Measurements from ENCODE around the gene SEMA5A.

Gene SEMA5A

GRCh38 chr5:9263656-9264055 is 282.2 kb downstream of the SEMA5A start:
- Mint-ChIP-seq H3K36me3 (ENCODE audit: low read depth) (peaks cover 4% of the 10 kb centered on the region), H3K27me3 (ENCODE audit: low read depth, poor library complexity) (no peaks in the 10 kb centered on the region), H3K4me3 (no peak overlapping the region), H3K27ac (no peak overlapping the region), H3K9me3 (peaks cover 9% of the 10 kb centered on the region), H3K4me1 (peaks cover 4% of the 10 kb centered on the region)
- no peak for DNase-seq
- TF ChIP-seq, protein P1, sequence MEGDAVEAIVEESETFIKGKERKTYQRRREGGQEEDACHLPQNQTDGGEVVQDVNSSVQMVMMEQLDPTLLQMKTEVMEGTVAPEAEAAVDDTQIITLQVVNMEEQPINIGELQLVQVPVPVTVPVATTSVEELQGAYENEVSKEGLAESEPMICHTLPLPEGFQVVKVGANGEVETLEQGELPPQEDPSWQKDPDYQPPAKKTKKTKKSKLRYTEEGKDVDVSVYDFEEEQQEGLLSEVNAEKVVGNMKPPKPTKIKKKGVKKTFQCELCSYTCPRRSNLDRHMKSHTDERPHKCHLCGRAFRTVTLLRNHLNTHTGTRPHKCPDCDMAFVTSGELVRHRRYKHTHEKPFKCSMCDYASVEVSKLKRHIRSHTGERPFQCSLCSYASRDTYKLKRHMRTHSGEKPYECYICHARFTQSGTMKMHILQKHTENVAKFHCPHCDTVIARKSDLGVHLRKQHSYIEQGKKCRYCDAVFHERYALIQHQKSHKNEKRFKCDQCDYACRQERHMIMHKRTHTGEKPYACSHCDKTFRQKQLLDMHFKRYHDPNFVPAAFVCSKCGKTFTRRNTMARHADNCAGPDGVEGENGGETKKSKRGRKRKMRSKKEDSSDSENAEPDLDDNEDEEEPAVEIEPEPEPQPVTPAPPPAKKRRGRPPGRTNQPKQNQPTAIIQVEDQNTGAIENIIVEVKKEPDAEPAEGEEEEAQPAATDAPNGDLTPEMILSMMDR (IDR thresholded peaks at IDR 0.05): no peak

DNA sequence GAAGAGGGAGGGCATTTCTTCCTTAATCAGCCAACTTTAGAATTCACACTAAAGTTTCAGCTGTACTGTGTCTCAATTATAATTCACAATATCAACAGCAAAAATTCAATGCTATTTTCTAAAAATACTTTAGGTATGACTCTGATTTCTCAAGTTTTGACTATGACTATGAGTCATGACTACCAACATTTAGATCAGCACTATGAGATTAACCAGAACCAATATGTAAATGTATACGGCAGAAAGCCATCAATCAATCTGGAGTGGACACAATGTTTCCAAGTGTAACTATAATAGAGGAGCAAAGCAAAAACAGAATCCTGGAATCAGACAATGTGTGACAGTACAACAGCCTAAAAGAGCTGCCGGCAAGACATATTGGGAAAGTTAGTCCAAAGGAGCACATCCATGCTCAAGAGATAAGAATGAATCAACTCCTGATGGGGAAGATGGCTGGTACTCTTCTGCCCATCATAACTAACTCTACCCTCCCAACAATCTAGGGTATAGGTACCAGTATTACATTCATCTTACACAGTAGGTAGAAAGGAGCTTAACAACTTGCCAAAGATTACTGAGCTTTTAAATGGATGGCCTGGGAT is 294.4 kb downstream of the SEMA5A start:
- H3K4me3 Mint-ChIP-seq: no peak overlapping the region
- no peaks in the 10 kb centered on the region for H3K4me1 Mint-ChIP-seq
- DNase-seq: no peak
- H3K27me3 Mint-ChIP-seq (ENCODE audit: low read depth, poor library complexity): peaks cover 3% of the 10 kb centered on the region
- no peaks in the 10 kb centered on the region for H3K9me3 Mint-ChIP-seq
- TF ChIP-seq, protein P1 (IDR thresholded peaks at IDR 0.05): no peak
- no peak overlapping the region for H3K27ac Mint-ChIP-seq
- H3K36me3 Mint-ChIP-seq (ENCODE audit: low read depth): no peaks in the 10 kb centered on the region

DNA sequence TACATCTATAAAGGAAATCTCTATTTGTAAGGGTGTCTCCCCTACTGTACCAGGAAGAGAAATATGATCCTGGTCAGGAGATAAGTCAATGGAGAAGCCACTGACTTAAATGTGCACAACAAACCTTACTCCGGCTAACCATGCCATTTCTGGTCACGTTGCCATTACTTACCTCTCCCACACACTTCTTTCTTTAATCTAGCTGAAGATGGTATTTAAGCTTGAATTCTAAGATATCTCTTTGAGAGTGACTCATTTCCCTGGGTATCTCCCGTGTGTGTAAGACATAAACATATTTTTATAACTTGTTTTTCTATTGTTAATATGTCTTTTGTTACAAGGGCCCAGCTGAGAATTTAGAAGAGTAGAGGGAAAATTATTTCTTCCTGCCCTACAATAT is 296.6 kb downstream of the SEMA5A start:
- no peaks in the 10 kb centered on the region for H3K4me1 Mint-ChIP-seq
- H3K36me3 Mint-ChIP-seq (ENCODE audit: low read depth): no peaks in the 10 kb centered on the region
- H3K4me3 Mint-ChIP-seq: no peak overlapping the region
- H3K27ac Mint-ChIP-seq: no peak overlapping the region
- H3K9me3 Mint-ChIP-seq: no peaks in the 10 kb centered on the region
- no peak for DNase-seq
- TF ChIP-seq, protein P1 (IDR thresholded peaks at IDR 0.05): no peak
- peaks cover 7% of the 10 kb centered on the region for H3K27me3 Mint-ChIP-seq (ENCODE audit: low read depth, poor library complexity)

DNA sequence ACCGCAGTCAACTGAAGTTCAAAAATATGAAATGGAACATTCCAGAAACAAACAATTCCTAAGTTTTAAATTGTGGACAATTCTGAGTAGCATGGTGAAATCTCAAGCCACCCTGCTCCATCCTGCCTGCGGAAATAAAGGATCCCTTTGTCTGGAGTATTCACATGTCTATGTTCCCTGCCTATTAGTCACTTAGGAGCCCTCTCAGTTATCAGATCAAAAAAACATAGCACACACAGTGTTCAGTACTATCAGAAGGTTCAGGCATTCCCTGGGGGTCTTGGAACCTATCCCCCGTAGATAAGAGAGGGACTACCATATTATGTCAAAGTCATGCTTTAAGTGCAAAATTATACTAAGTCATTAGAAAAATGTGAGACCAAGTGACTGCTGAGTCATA is 300.8 kb downstream of the SEMA5A start:
- TF ChIP-seq, protein P1 (IDR thresholded peaks at IDR 0.05): no peak
- H3K4me1 Mint-ChIP-seq: no peaks in the 10 kb centered on the region
- no peak for DNase-seq
- no peak overlapping the region for H3K27ac Mint-ChIP-seq
- no peak overlapping the region for H3K4me3 Mint-ChIP-seq
- H3K9me3 Mint-ChIP-seq: no peaks in the 10 kb centered on the region
- no peaks in the 10 kb centered on the region for H3K36me3 Mint-ChIP-seq (ENCODE audit: low read depth)
- peaks cover 7% of the 10 kb centered on the region for H3K27me3 Mint-ChIP-seq (ENCODE audit: low read depth, poor library complexity)

DNA sequence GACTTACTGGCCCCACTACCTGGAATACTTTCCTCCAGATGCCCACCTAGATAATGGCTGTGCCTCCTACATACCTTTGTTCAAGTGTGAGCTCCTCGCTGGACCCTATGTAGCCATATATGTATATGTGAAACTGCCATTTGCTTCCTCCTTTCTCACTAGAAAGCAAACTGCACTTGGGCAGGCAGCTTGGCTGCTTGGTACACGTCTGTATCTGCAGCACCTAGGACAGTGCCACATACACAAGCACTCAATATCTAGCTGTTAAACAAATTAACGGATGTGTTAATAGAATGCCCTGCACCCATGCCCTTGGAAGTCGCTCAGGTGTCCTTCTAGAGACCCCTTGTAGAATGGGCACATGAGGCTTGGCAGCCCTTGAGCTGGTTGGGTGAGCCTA is 301.5 kb downstream of the SEMA5A start:
- DNase-seq: no peak
- no peaks in the 10 kb centered on the region for H3K9me3 Mint-ChIP-seq
- TF ChIP-seq, protein P1 (IDR thresholded peaks at IDR 0.05): no peak
- H3K27me3 Mint-ChIP-seq (ENCODE audit: low read depth, poor library complexity): peaks cover 7% of the 10 kb centered on the region
- H3K4me3 Mint-ChIP-seq: no peak overlapping the region
- no peaks in the 10 kb centered on the region for H3K36me3 Mint-ChIP-seq (ENCODE audit: low read depth)
- H3K4me1 Mint-ChIP-seq: no peaks in the 10 kb centered on the region
- no peak overlapping the region for H3K27ac Mint-ChIP-seq

Measured in nephron progenitor cell (in vitro differentiated cells).